Airway epithelial cell (primary cell): ENCODE measurements around the gene FAM174A. TPM values are rescaled to one million over a fixed set of nuclear protein-coding genes. Genes with fewer than 3 reads are reported as not detected.

ENCODE experiments used
- total RNA-seq: library from RNA; depleted of rRNA; stranded (reverse); fragments of >200 nt; gene quantifications from 2 replicates; pipeline ENCODE4 v1.2.3, GENCODE V29; 2015

Gene FAM174A
- 32.9 and 75.7 TPM in 2 replicates for total RNA-seq

DNA sequence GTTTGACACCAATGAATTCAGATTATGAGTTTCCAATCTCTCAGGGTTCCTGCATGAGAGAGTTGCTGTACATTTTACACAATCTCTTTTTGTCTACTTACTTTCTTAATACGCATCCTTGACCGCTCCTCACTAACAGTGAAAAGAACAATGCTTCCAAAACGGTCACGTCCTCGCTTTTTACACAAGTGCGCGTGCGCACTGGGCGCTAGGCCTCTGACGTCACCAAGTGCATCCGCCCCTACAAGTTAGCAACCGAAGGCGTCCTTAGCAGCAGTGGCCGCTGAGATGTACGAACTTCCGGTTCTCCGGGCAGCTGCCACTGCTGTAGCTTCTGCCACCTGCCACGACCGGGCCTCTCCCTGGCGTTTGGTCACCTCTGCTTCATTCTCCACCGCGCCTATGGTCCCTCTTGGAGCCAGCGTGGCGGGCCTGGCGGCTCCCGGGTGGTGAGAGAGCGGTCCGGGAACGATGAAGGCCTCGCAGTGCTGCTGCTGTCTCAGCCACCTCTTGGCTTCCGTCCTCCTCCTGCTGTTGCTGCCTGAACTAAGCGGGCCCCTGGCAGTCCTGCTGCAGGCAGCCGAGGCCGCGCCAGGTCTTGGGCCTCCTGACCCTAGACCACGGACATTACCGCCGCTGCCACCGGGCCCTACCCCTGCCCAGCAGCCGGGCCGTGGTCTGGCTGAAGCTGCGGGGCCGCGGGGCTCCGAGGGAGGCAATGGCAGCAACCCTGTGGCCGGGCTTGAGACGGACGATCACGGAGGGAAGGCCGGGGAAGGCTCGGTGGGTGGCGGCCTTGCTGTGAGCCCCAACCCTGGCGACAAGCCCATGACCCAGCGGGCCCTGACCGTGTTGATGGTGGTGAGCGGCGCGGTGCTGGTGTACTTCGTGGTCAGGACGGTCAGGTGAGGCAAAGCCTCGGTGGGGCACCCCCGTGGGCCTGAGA, at the start of gene FAM174A:
Gene FAM174A (plus strand): TSS at position 315 of the 946 bp plus-strand sequence. CDS start 157 bp downstream, at position 472.

